GM12875 (cell line): ENCODE data around the gene NPDC1.
"Not testable (repeated sequence)": the region's sequence is repeated elsewhere in the genome, so short reads cannot be mapped to it uniquely, and the experiment has no call there.

Source experiments
- H3K4me3 ChIP-seq: one replicate; pipeline ENCODE4 v1.5.1; 2011; ENCODE audit warnings: low read depth, low read length, control low read depth
- TF ChIP-seq, protein P1 (sequence below): IDR thresholded peaks from 2 replicates; pipeline ENCODE4 v1.5.1; 2011; ENCODE audit warnings: low read depth, mild to moderate bottlenecking, control low read depth, inconsistent platforms, low read length, moderate library complexity, borderline replicate concordance; ENCODE audit not compliant: insufficient read depth

Gene NPDC1

DNA sequence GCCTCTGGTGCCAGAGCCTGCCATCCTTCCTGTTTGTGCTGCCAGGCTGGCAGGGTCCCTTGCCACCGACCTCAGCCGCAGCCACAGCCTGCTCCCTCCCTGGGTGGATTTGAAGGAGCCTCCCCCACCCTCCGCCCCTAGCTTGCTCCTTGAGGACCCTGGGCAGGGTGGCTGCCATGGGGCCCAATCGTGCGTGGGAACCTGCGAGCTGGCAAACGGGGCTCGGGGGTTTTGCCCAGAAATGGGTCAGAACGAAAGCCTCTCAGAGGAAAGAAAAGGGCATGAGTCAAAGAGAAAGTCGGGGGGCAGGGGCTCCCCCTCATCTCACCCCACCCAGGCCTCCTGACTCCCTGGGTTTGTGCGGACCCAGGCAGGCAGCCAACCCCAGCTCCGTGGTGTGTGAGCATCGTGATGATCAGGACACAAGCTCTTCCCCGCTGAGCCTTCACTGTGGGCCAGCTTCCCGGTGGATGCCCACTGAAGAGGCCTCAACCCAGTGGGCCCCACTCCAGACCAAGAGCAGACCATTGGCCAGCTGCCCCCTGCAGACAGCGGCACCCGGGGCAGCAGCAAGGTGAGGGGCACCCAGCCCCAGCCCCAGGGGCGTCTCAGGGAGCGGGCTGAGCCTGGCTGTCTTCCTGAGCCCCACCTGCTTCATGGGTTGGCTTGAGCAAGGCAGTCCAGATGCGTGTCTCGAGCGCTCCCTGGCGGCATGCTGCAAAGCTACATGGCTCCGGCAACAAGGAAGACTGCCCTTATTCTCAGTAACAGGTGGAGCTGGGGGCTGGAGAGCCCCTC is 11.1 kb downstream of the NPDC1 start:
- TF ChIP-seq, protein P1, sequence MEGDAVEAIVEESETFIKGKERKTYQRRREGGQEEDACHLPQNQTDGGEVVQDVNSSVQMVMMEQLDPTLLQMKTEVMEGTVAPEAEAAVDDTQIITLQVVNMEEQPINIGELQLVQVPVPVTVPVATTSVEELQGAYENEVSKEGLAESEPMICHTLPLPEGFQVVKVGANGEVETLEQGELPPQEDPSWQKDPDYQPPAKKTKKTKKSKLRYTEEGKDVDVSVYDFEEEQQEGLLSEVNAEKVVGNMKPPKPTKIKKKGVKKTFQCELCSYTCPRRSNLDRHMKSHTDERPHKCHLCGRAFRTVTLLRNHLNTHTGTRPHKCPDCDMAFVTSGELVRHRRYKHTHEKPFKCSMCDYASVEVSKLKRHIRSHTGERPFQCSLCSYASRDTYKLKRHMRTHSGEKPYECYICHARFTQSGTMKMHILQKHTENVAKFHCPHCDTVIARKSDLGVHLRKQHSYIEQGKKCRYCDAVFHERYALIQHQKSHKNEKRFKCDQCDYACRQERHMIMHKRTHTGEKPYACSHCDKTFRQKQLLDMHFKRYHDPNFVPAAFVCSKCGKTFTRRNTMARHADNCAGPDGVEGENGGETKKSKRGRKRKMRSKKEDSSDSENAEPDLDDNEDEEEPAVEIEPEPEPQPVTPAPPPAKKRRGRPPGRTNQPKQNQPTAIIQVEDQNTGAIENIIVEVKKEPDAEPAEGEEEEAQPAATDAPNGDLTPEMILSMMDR = peak; percentile 97
- H3K4me3 ChIP-seq = peak overlapping the region; percentile 16

DNA sequence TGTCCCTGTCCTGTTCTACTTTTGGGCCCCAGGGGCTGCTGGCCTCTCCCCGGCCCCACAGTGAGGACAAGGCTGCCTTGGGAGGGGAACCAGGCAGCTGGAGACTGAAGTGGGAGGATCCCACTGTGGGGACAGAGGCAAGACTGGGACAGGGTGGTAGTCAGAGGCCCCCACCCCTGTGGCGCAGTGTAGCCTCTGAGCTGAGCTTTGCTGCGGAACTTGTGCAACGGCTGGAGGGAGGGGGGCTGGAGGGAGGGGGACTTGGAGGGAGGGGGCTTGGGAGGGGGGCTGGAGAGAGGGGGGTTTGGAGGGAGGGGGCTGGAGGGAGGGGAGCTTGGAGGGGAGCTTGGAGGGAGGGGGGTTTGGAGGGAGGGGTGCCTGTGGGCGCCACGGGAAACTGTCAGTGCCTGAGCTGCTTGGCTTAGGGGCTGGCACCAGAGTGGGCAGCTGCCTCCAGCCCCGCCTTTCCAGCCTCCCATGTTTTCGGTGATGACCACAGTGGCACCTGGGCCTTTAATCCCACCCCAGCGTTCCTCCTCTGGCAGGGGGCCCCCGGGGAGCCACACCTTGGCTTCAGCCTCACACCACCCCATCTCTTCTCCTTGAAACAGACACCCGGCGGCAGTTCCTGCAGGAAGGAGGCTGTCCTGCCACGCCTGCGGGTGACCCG is 11.8 kb downstream of the NPDC1 start:
- TF ChIP-seq, protein P1 = no peak
- no peak overlapping the region for H3K4me3 ChIP-seq

DNA sequence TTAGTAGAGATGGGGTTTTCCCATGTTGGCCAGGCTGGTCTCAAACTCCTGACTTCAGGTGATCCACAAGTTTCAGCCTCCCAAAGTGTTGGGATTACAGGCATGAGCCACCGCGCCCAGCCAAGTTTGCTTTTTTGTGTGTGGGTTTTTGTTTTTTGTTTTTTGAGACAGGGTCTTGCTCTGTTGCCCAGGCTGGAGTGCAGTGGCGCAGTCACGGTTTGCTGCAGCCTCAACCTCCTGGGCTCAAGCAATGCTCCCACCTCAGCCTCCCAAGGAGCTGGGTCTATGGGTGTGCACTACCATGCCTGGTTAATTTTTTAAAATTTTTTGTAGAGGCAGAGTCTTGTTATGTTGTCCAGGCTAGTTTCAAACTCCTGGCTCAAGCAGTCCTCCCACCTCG is 12.5 kb downstream of the NPDC1 start:
- not testable (repeated sequence) for H3K4me3 ChIP-seq

DNA sequence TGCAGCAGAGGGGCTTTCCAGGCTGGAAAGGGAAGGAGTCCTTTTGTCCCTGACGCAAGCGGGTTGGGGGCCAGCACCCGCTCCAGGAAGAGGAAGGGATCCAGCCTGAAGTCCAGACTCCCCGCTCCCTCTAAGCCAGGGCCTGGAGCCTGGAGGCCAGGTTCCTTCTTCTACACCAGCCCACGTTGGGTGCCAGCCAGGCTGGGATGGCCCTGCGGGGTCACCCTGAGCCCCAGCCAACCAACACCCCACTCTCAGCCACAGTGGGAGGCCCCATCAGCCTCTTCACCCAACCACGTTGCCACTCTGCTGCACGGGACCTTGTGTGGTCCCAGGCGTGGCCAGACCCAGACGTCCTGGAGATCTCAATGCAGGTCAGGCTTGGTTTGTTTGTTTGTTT is 13.1 kb downstream of the NPDC1 start:
- H3K4me3 ChIP-seq = no peak overlapping the region
- TF ChIP-seq, protein P1 = no peak

DNA sequence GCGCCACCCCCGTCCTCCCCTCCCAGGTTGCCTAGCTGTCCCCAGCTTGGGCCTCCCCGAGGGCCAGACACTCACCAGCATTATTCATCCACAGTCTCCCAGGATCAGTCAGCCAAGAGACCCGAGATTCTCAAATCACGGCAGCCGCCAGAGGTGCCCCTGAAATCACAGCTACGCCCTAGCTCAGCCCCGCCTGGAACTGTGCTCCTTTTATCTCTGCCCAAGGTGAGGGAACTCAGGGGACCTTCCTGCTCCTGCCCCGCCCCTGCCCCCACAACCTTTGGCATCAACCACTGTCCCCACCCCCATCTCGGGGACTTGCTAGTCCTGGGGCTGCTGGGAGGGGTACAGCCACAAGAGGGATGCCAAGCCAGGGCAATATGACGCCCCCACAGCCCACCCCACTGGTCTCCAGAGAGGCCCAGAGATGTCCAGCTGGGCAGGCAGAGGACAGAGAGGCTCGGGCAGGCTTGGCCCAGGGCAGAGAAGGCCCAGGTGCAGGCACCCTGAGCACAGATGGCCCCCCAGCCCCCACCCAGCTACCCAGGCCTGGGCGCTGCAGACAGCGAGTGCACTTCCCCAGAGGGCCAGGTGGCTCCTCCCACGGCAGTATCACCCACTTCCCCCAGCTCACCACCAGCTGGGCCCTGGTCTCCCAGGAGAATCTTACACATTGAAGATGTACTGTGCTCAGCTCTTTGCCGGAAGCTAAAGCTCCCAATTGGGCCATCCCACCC is 13.9 kb downstream of the NPDC1 start, which contains the start of gene FUT7:
Gene FUT7 (minus strand): TSS at position 185 of the 737 bp plus-strand sequence. CDS start 97 bp downstream, at position 88.
- no peak within 1 kb of the TSS for H3K4me3 ChIP-seq
- TF ChIP-seq, protein P1 = no peak

DNA sequence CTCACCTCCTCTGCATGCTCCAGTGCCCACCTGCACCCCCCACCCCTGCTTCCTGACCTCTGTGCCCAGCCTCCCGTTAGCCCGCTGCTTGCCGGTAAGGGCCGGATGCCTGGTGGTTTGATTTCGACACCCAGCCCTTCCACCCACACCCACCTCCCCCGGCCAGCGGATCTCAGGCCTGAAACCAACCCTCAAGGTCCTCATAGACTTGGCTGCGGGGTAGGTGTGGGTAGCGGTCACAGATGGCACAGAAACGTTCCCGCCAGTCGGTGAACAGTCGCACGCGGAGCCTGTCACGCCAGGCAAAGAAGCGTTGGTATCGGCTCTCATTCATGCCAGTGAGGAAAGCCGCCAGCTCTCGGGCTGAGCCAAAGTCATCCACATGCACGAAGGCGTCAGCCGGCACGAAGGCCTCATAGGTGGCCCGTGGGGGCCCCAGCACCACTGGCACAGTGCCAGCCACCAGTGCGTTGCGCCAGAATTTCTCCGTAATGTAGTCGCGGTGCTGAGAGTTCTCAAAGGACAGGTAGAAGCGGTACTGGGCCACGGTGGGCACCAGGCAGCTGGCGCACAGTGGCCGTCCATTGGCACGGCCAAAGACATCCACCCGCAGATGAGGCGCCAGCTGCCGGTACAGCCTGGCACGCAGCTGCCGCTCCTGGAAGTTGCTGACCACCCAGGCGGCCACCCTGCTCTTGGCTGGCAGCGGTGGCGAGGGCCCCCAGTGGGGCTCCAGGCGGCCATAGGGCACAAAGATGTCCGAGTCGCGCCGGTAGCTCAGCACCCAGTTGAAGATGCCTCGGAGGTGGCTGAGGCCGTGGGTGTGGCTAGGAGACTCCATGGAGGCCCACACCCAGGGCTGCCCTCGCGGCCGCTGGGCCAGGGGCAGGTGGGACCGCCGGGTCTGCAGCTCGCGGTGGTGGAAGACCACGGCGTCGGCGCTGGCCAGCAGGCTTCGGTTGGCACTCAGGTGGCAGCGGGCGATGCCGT is 15.1 kb downstream of the NPDC1 start:
- H3K4me3 ChIP-seq = no peak overlapping the region
- TF ChIP-seq, protein P1 = no peak
